ENCODE measurements around the gene IL23A.
"Not testable (repeated sequence)": the region's sequence is repeated elsewhere in the genome, so short reads cannot be mapped to it uniquely, and the experiment has no call there.

- not testable (repeated sequence) for TF ChIP-seq CTCF, POLR2A (IDR thresholded peaks at IDR 0.05)
Observed at GRCh38 chr12:56347255-56347654, 8.6 kb downstream of the IL23A start.
